Tibial artery (tissue), 4 donors: Measurements from ENCODE around the gene MAN1C1.

ENCODE experiments used
- DNase-seq, 2 donors: peaks; one replicate each; pipeline ENCODE4 v3.0.0-alpha.2; 2019
- H3K27ac ChIP-seq, 2 donors: fragments of 200-600 bp; sonication (generic) in 1 of 2; 1 replicate in 1 of 2; 2 replicates in 1 of 2; pipeline ENCODE4 v1.5.1; 2018 to 2019; ENCODE audit warnings: mild to moderate bottlenecking in 1 of 2
- H3K27me3 ChIP-seq, 2 donors: fragments of 200-600 bp; sonication (generic) in 1 of 2; one replicate each; pipeline versions ENCODE4 v1.5.1 to v1.6.0; 2016 to 2019
- H3K36me3 ChIP-seq, 3 donors: fragments of 200-600 bp; sonication (generic) in 2 of 3; one replicate each; pipeline ENCODE4 v1.5.1; 2016 to 2019; ENCODE audit warnings: mild to moderate bottlenecking in 2 of 3
- H3K4me1 ChIP-seq, 4 donors: fragments of 200-600 bp; sonication (generic) in 2 of 4; 1 replicate in 3 of 4; 2 replicates in 1 of 4; pipeline ENCODE4 v1.5.1; 2016 to 2019
- H3K4me3 ChIP-seq, 2 donors: fragments of 200-600 bp; sonication (generic) in 1 of 2; 1 replicate in 1 of 2; 2 replicates in 1 of 2; pipeline ENCODE4 v1.5.1; 2018 to 2019; ENCODE audit warnings: mild to moderate bottlenecking in 2 of 2
- H3K9me3 ChIP-seq, 3 donors: fragments of 200-600 bp; sonication (generic) in 1 of 3; one replicate each; pipeline ENCODE4 v1.5.1; 2016 to 2019
- intact Hi-C: fragments of 100-400 bp; cut with DNase I; formaldehyde crosslinking; loops from one replicate; pipeline ENCODE4 v1.15.0; 2023; ENCODE audit warnings: low total_unique reads
- TF ChIP-seq, protein P1 (sequence below), 2 experiments: fragments of 200-600 bp in 1 of 2; fragments of 450-650 bp in 1 of 2; IDR thresholded peaks; one replicate each; pipeline ENCODE4 v1.5.1; 2017 to 2019; ENCODE audit warnings: antibody characterized with exemption in 2 of 2, mild to moderate bottlenecking in 1 of 2, moderate library complexity in 1 of 2

MAN1C1 gene

DNA sequence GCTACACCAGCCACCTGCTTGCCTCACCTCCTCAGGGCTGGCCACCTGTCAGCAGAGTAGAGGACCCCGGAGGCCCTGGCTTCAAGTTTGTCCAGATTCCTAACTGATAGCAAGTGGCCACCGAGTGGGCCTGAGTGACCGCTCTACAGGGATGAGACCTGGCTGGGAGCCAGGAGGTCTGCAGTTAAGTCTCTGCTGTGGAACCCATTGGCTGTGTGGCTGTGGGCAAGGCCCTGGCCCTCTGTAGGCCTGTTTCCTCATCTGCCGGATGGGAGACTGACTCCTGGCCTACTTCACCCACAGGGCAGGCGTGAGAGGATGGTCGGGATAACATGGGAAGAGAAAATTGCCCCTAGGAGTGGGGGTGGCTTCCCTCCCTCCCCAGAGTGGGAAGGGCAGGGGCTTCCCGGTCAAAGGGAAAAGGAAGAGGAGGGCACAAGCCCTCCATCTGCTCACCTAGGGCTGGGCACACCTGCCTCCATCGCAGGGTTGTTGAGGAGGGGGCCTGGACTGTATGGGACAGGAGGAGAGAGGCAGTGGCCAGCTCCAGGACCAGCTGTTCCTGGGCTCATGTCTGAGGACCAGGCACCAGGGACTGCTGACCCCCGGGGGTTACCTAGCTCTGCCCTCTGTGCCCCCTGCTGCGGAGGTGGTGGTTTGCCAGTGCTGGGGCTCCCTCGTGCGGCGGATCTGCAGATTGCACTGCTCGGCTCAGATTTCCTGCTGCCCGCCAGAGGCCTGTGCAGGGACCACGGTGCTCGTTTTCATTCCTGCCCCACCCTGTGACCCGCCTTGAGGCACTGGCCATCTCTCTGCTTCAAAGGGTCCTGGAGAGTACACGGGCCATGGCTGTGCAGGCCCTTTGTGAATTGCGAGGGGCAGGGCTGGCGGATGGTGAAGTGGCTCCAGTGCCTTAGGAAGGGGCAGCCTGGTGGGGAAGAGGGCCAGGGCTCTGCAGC, 194.0 kb downstream of the MAN1C1 start:
- no peak overlapping the region for H3K4me3 ChIP-seq

DNA sequence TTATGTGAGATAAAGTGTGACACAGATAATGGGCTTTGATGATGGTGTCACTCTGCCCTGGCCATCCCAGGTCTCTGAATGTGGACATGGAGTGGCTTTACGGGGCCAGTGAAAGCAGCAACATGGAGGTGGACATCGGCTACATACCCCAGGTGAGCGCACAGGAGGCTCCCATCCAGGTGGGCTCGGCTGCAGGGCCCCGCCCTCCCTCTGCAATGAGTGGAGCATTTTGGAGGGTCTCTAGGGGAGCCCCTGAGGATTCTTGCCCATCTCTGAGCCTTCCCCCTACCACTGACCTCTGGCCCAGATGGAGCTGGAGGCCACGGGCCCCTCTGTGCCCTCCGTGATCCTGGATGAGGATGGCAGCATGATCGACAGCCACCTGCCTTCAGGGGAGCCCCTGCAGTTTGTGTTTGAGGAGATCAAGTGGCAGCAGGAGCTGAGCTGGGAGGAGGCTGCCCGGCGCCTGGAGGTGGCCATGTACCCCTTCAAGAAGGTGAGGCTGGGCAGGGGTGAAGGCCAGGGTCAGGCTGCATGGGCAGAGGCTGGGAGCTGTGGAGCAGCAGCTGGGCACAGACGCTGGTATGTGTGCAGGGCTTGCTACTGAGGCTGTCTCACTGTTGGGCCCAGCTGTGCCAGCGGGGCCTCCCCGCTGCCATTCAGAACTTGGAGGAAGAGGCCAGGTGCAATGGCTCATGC, 194.9 kb downstream of the MAN1C1 start:
- Histone ChIP-seq H3K27ac (no peak overlapping the region), H3K9me3 (no peaks in the 10 kb centered on the region), H3K36me3 (peaks cover 35 to 91% (median 72%) of the 10 kb centered on the region in 3 donors), H3K4me1 (peaks cover 0 to 38% (median 20%) of the 10 kb centered on the region in 4 donors), H3K27me3 (no peaks in the 10 kb centered on the region), H3K4me3 (no peak overlapping the region)
- TF ChIP-seq, protein P1, sequence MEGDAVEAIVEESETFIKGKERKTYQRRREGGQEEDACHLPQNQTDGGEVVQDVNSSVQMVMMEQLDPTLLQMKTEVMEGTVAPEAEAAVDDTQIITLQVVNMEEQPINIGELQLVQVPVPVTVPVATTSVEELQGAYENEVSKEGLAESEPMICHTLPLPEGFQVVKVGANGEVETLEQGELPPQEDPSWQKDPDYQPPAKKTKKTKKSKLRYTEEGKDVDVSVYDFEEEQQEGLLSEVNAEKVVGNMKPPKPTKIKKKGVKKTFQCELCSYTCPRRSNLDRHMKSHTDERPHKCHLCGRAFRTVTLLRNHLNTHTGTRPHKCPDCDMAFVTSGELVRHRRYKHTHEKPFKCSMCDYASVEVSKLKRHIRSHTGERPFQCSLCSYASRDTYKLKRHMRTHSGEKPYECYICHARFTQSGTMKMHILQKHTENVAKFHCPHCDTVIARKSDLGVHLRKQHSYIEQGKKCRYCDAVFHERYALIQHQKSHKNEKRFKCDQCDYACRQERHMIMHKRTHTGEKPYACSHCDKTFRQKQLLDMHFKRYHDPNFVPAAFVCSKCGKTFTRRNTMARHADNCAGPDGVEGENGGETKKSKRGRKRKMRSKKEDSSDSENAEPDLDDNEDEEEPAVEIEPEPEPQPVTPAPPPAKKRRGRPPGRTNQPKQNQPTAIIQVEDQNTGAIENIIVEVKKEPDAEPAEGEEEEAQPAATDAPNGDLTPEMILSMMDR (IDR thresholded peaks at IDR 0.05): no peak
- intact Hi-C loops: loop anchor here (5.0 kb wide), 1 partner anchor 204 kb away; no protein-coding TSS in a partner anchor
- no peak for DNase-seq

More for the DNA sequence above, 194.0 kb downstream of the MAN1C1 start:
- Histone ChIP-seq H3K4me1 (peaks cover 0 to 47% (median 29%) of the 10 kb centered on the region in 4 donors), H3K36me3 (peaks cover 31 to 82% (median 63%) of the 10 kb centered on the region in 3 donors), H3K9me3 (no peaks in the 10 kb centered on the region), H3K27me3 (no peaks in the 10 kb centered on the region), H3K27ac (no peak overlapping the region)
- TF ChIP-seq, protein P1 (IDR thresholded peaks at IDR 0.05): peak; percentile 93
- peak in 1 of 2 donors; percentile 65 for DNase-seq
- intact Hi-C loops: loop anchor here (5.0 kb wide), 1 partner anchor 203 kb away; no protein-coding TSS in a partner anchor

DNA sequence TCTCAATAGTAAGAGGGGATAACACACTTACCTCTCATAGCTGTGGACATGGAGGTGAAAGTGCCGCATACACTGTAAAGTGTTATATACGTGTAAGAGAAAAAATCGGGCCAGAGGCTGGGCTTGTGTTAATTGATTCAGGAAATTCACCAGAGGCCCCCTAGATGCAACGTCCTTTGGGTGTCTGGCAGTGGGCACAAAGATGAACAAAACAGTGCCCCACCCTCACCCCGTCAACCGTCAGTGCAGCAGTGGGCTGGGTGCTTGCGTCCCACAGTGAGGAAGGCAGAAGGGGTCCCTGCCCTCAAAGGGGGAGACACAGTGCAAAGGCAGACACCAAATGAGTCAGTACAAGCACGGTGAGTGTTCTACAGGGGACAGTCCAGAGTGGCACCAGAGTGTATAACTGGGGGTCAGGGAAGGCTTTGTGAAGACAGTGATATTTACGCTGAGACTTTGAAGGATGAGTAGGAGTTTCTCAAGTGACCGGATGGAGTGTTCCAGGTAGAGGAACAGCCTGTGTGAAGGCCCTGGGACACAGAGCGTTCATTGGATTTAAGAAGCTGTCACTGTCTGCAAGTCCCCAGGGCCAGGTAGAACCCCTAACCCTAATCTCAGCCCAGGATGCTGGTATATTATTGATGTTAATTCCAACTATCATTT, 196.6 kb downstream of the MAN1C1 start:
- TF ChIP-seq, protein P1 (IDR thresholded peaks at IDR 0.05): no peak
- no peaks in the 10 kb centered on the region for H3K9me3 ChIP-seq
- no peak overlapping the region for H3K4me3 ChIP-seq
- DNase-seq: no peak
- intact Hi-C loops: loop anchor here (5.0 kb wide), 1 partner anchor 206 kb away; no protein-coding TSS in a partner anchor
- peaks cover 35 to 82% (median 70%) of the 10 kb centered on the region in 3 donors for H3K36me3 ChIP-seq
- H3K4me1 ChIP-seq: peaks cover 0 to 26% (median 14%) of the 10 kb centered on the region in 4 donors
- no peak overlapping the region for H3K27ac ChIP-seq
- H3K27me3 ChIP-seq: no peaks in the 10 kb centered on the region

DNA sequence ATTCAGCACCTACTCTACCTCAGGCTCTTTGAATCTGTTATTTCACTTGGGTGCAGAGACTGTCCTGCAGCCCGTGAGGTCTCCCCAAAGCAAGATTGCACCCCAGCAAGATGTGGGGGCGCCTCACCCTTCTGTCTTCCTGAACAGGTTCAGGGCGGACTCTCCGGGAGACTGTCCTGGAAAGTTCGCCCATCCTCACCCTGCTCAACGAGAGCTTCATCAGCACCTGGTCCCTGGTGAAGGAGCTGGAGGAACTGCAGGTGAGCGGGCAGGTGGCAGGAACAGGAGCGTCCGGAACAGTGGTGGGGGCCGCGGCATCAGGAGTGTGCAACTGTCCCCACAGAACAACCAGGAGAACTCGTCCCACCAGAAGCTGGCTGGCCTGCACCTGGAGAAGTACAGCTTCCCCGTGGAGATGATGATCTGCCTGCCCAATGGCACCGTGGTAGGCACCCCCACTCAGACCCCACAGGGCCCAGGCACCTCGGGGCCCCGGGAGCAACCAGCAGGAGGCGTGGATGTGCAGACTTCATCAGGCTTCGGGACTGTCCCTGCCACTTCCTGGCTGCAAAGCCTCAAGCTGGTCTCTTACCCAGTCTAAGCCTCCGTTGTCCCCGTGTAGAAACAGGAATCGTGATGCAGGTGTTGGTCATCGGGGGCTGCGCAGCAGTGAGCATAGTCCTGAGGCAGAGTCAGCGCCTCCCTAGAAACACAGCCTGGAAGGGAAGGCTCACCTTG, 197.3 kb downstream of the MAN1C1 start:
- H3K9me3 ChIP-seq: no peaks in the 10 kb centered on the region
- H3K27me3 ChIP-seq: no peaks in the 10 kb centered on the region
- peaks cover 0 to 28% (median 20%) of the 10 kb centered on the region in 4 donors for H3K4me1 ChIP-seq
- DNase-seq: no peak
- no peak overlapping the region for H3K27ac ChIP-seq
- peaks cover 30 to 75% (median 63%) of the 10 kb centered on the region in 3 donors for H3K36me3 ChIP-seq
- no peak overlapping the region for H3K4me3 ChIP-seq
- intact Hi-C loops: loop anchor here (5.0 kb wide), 1 partner anchor 207 kb away; no protein-coding TSS in a partner anchor
- TF ChIP-seq, protein P1 (IDR thresholded peaks at IDR 0.05): no peak
